ENCODE measurements around the gene TTF2.
A peak's percentile ranks its signal among the peaks of the same experiment; 100 is the strongest.

The TTF2 gene

GRCh38 chr1:117044217-117044616, 15.9 kb upstream of the TTF2 start:
- no peak for DNase-seq
- intact Hi-C loops (cut with DNase I) = no loop called here

GRCh38 chr1:117045644-117046043, 14.5 kb upstream of the TTF2 start:
- peak in 1 of 10 donors; percentile 74 for DNase-seq
- intact Hi-C loops (cut with DNase I) = loop anchor here (5.0 kb wide), 1 partner anchor 38 kb away; no protein-coding TSS in a partner anchor

DNA sequence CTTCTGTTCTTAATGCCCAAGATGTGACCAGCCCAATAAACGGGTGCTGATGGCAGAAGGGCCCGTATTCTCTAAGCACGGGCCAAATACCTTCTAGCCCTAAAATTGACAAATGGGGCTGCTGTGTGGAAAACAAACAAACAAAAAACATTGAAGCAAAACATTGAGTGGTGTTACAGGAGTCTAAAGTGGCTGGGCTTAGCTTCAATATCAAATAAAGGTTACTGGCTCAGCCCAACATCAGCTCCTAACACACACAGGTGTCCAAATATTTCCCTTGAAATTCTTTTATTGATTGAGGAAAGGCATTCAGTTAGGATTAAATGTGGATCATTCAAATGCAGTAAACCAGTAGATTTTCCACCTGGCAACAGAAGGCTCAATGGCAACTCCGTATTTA, 13.3 kb upstream of the TTF2 start:
- intact Hi-C loops (cut with DNase I) = loop anchor here (5.0 kb wide), 1 partner anchor 39 kb away; no protein-coding TSS in a partner anchor
- no peak for DNase-seq

GRCh38 chr1:117047271-117047670, 12.9 kb upstream of the TTF2 start:
- no peak for DNase-seq
- intact Hi-C loops (cut with DNase I) = loop anchor here (5.0 kb wide), 1 partner anchor 40 kb away; no protein-coding TSS in a partner anchor

DNA sequence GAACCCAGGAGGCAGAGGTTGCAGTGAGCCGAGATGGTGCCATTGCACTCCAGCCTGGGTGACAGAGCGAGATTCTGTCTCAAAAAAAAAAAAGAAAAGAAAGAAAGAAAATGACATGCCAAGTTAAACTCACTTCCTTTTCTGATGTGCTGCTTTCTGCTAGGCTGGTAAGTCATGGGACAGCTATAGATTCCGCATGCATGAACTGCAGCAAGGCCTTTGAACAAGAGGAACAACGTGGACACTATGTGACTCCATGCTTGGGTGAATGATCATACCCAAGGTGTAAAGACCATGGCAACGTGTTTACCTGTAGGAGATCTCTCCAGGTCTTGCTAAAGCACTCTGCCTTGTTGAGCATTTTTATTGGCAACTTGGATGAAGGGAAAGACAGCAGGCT, 10.3 kb upstream of the TTF2 start:
- DNase-seq = no peak
- intact Hi-C loops (cut with DNase I) = loop anchor here (5.0 kb wide), 1 partner anchor 43 kb away; no protein-coding TSS in a partner anchor

GRCh38 chr1:117051224-117052064, 8.7 kb upstream of the TTF2 start:
- DNase-seq = no peak
- intact Hi-C loops (cut with DNase I) = no loop called here

GRCh38 chr1:117054068-117054467, 6.1 kb upstream of the TTF2 start:
- no peak for DNase-seq
- intact Hi-C loops (cut with DNase I) = loop anchor here (2.0 kb wide), 1 partner anchor 199 kb away; no protein-coding TSS in a partner anchor

DNA sequence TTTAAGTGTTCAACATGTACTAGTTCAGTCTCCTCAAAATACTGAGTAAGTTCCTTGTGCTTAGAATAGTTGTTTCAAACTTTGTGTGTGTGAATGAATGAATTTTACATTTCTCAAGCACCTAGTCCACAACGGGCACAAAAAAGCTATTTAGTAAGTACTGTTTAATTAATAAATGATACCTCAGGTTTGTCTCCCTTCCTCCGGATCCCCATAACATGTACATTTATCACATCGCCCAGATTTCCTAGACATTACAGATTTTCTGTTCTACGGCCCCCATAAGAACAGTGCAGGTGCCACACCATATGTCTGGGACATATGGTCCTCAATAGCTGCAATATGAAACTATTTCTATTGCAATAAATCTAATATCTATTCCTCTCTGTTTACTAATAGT, 1.3 kb upstream of the TTF2 start:
- no peak for DNase-seq
- intact Hi-C loops (cut with DNase I) = no loop called here

DNA sequence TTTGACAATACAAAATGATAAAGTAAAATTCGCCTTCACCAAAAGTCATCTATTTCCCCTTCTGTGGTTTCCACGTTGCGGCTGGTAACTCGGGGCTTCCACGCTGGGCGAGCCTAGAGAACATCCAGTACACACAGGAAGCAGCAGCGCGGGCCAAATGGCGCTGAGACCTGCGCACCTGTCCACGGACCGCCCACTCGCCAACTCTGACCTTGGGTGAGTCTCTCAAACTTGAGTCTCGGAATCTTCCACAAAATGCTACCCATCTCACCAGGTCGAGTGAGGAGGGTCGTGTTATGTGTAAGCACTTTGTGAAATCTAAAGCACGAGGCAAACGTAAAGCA, 820 bp upstream of the TTF2 start:
- intact Hi-C loops (cut with DNase I) = no loop called here
- DNase-seq = peak in 2 of 10 donors; percentile 83 to 84

DNA sequence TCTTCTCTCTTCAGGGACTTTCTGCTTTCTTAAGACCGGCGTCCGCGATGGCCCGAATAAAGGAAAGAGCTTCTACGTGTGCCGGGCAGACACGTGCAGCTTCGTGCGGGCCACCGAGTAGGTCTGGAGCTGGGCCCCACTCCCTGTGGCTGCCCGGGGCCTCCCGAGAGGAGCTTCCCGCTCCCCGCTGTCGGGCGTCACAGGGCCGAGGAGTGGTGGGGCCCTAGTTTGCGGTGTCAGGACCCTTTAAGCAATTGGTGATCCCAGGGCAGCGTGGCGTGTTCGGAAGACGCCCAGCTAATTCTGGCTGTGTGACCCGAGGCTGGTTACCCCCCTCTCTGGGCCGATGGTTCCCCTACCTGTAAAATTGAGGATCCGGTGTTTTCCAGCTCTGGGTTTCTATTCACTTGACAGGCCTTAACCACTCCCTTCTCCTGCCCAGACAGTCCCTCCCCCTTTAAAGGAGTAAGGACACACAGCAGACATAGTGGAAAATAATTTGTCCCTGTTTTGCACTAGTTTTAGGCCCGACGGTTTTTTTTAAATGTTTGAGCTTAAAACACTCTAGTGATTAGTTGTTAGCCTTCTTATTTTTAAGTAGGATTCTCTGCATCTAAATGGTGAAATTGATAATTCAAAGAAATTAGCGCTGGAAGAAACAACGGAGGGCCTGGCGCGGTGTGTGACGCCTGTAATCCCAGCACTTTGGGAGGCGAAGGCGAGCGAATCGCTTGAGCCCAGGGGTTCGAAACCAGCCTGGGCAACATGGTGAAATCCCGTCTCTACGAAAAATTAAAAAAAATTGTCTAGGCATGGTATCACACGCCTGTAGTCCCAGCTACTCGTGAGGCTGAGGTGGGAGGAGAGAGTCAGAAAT, 553 bp downstream of the TTF2 start:
- intact Hi-C loops (cut with DNase I) = loop anchor here (5.0 kb wide), 1 partner anchor 488 kb away; the partner anchor contains the start of gene CD58

DNA sequence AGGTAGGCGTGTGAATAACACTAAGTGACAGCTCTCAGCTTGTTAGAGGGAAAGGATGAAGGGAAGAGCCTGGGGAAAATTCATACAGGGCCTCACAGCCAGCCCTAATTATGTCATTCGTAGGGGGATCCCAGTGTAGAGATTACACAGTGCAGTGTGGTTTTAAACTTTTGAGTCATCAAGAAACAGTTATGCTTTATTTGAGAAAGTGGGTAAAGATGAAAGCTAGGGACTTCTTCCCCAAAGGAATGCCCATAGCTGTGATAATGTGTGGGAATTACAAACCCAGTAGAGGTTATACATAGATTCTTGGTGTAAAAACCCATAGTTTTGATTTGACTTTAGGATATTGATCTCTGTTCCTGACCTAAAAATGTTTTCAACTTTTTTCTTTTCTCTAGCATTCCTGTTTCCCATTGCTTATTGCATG, 1.9 kb downstream of the TTF2 start:
- DNase-seq = no peak
- intact Hi-C loops (cut with DNase I) = loop anchor here (5.0 kb wide), 1 partner anchor 490 kb away; the partner anchor contains the start of gene CD58

More for the DNA sequence above, 553 bp downstream of the TTF2 start:
- DNase-seq = peak in 2 of 10 donors; percentile 80 to 85

DNA sequence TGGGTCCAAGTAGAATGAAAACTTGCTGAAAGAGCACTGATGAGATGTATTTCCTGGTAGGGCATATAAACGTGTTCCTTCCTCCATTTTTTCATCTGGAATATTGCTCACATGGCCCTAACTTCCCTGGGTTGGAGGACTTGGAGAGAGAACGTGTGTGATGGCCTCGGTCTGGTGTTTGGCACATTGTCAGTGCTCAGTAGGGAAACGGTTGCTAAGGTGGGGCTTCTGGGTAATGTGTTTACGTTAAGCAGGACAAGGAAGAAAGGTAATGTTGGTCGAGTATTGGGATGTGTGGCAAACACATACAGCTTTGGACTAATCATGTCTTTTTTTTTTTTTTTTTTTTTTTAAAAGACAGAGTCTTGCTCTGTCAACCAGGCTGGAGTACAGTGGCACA, 6.2 kb downstream of the TTF2 start:
- intact Hi-C loops (cut with DNase I) = loop anchor here (2.0 kb wide), 2 partner anchors 62 to 690 kb away; no protein-coding TSS in a partner anchor
- DNase-seq = no peak

GRCh38 chr1:117067533-117068370, 7.6 kb downstream of the TTF2 start:
- intact Hi-C loops (cut with DNase I) = loop anchor here (1.0 to 2.0 kb wide), 4 partner anchors 53 to 689 kb away; partner anchors contain the start of gene TRIM45
- DNase-seq = peak; percentile 35 to 95 (median 68)

- peak in 3 of 10 donors; percentile 28 to 85 (median 34) for DNase-seq
- intact Hi-C loops (cut with DNase I) = loop anchor here (1.0 to 2.0 kb wide), 2 partner anchors 52 to 216 kb away; partner anchors contain the start of gene TRIM45
Observed at GRCh38 chr1:117068580-117068979, 8.5 kb downstream of the TTF2 start.

- no peak for DNase-seq
- intact Hi-C loops (cut with DNase I) = loop anchor here (2.0 kb wide), 1 partner anchor 51 kb away; the partner anchor contains the start of gene TRIM45
Observed at GRCh38 chr1:117069220-117069844, 9.2 kb downstream of the TTF2 start.

DNA sequence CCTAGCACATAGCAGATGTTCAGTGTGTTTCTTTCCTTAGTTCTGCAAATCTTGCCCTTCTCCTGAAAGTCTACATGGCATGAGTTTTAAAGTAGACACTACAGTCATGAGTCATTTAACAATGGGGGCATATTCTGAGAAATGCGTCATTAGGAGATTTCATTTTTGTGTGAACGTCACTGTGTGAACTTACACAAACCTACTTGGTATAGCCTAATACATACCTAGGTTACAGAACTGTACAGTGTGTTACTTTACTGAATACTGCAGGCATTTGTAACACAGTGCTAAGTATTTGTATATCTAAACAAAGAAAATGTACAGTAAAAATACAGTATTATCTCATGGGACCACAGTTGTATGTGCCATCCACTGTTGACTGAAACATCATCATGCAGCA, 10.0 kb downstream of the TTF2 start:
- DNase-seq = no peak
- intact Hi-C loops (cut with DNase I) = no loop called here

DNA sequence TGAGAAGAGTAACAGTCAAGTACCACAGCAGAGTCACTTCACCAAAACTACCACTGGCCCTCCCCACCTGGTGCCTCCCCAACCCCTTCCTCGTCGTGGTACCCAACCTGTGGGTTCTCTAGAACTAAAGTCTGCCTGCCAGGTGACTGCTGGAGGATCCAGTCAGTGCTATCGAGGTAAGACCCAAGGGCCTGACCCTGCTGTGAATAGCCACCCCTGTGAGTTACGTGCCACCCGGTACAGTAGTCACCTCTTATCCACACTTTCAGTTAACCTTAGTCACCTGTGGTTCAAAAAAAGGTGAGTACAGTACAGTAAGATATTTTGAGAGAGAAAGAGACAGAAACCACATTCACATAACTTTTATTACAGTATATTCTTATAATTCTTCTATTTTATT, 16.5 kb downstream of the TTF2 start:
- no peak for DNase-seq
- intact Hi-C loops (cut with DNase I) = no loop called here

DNA sequence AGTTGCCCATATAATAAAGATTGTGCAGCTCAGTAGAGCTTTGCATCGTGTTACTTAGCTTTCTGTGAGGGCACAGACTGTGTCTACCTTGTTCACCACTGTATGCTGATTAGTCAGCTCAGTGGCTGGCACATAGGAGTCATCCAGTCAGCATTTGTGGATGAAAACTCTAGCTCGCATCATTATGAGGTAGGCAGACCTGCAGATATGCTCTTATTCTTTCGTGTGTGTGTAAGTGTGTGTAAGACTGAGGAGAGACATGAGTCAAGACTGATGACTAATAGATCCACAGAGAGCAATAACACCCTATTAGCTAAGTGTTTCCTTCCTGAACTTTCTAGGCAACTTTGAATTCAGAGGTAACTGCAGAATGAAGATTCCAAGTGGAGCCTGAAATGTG, 17.1 kb downstream of the TTF2 start:
- no peak for DNase-seq
- intact Hi-C loops (cut with DNase I) = no loop called here

DNA sequence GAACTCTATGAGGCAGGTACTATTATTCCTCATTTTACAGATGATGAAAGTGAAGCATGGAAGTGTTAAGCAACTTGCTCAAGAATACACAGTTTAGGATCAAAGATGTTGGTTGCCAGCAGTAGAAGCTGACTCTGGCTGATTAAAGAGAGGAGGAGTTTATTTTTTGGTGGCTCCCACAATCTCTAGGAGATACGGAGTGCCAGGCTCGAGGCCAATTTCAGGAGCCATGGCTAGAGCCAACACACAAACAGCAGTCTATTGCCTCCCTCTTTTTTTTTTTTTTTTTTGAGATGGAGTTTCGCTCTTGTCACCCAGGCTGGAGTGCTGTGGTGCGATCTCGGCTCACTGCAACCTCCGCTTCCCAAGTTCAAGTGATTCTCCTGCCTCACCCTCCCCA, 19.6 kb downstream of the TTF2 start:
- intact Hi-C loops (cut with DNase I) = no loop called here
- no peak for DNase-seq
